ENCODE measurements around the gene C14orf39.

DNA sequence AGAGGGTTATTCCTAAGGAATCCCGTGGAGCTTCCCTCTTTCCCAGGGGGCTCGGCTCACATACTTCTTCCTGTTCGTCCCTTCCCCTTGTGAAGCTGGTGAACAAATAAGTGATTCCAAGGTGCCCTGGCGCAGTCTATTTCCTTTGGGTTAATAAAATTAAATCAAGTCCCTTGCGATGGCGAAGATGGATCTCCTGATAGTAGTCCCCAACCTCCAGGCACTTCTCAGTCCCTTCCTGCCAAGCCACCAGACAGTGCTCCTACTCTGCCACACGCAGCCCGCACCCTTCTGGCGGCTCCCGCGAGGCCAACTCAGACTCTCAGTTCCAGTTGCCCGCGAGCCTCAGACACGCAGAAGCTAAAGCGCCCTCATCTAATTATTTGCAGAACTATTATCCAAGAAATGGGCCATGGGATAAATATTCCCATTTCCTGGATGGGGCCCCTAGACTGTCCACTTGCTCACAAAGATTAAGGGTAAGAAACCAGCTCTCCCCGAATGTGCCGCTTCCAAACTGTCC, 20.7 kb upstream of the C14orf39 start:
- TF ChIP-seq, protein P1, sequence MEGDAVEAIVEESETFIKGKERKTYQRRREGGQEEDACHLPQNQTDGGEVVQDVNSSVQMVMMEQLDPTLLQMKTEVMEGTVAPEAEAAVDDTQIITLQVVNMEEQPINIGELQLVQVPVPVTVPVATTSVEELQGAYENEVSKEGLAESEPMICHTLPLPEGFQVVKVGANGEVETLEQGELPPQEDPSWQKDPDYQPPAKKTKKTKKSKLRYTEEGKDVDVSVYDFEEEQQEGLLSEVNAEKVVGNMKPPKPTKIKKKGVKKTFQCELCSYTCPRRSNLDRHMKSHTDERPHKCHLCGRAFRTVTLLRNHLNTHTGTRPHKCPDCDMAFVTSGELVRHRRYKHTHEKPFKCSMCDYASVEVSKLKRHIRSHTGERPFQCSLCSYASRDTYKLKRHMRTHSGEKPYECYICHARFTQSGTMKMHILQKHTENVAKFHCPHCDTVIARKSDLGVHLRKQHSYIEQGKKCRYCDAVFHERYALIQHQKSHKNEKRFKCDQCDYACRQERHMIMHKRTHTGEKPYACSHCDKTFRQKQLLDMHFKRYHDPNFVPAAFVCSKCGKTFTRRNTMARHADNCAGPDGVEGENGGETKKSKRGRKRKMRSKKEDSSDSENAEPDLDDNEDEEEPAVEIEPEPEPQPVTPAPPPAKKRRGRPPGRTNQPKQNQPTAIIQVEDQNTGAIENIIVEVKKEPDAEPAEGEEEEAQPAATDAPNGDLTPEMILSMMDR (conservative IDR thresholded peaks at IDR 0.05; ENCODE audit: low read depth, low read length), result no peak
- no peak for TF ChIP-seq EZH2phosphoT487 (IDR thresholded peaks at IDR 0.05; ENCODE audit: borderline replicate concordance, low read length)

Data from PC-3 (cell line).